ENCODE data around the gene CAMSAP1.

CAMSAP1 gene

DNA sequence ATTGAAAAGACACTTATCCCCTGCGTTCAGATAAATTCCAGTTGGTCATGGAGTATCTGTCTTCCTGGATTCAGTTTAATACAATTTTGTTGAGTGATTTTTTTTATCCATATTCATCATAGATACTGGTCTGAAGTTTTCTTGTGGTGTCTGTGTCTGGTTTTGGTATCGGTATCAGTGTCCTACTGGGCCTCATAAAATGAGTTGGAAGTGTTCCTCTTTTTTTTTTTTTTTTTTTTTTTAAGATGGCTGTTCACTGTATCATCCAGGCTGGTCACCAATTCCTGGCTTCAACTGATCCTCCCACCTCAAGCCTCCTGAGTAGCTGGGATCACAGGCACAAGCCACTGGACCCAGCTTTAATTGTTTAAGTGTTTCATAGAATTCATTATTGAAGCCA, 2.9 kb upstream of the CAMSAP1 start:
- no peak for DNase-seq (ENCODE audit: extremely low read depth, low read depth)
- TF ChIP-seq, protein P1, sequence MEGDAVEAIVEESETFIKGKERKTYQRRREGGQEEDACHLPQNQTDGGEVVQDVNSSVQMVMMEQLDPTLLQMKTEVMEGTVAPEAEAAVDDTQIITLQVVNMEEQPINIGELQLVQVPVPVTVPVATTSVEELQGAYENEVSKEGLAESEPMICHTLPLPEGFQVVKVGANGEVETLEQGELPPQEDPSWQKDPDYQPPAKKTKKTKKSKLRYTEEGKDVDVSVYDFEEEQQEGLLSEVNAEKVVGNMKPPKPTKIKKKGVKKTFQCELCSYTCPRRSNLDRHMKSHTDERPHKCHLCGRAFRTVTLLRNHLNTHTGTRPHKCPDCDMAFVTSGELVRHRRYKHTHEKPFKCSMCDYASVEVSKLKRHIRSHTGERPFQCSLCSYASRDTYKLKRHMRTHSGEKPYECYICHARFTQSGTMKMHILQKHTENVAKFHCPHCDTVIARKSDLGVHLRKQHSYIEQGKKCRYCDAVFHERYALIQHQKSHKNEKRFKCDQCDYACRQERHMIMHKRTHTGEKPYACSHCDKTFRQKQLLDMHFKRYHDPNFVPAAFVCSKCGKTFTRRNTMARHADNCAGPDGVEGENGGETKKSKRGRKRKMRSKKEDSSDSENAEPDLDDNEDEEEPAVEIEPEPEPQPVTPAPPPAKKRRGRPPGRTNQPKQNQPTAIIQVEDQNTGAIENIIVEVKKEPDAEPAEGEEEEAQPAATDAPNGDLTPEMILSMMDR (IDR thresholded peaks at IDR 0.05; ENCODE audit: low read depth, low read length) = no peak

DNA sequence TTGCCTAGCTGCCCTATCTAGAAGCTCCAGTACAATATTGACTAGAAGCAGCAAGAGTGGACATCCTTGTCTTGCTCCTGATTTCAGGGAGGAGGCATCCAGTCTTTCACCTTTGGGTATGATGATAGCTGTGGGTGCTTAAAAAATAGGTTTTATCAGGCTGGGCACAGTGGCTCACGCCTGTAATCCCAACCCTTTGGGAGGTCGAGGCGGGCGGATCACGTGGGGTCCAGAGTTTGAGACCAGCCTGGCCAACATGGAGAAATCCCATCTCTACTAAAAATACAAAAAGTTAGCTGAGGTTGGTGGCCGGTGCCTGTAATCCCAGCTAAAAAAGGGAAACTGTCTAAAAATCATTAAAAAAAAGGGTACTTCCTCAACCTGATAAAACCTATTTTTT, 2.0 kb upstream of the CAMSAP1 start:
- TF ChIP-seq, protein P1 (IDR thresholded peaks at IDR 0.05; ENCODE audit: low read depth, low read length) = no peak
- no peak for DNase-seq (ENCODE audit: extremely low read depth, low read depth)

DNA sequence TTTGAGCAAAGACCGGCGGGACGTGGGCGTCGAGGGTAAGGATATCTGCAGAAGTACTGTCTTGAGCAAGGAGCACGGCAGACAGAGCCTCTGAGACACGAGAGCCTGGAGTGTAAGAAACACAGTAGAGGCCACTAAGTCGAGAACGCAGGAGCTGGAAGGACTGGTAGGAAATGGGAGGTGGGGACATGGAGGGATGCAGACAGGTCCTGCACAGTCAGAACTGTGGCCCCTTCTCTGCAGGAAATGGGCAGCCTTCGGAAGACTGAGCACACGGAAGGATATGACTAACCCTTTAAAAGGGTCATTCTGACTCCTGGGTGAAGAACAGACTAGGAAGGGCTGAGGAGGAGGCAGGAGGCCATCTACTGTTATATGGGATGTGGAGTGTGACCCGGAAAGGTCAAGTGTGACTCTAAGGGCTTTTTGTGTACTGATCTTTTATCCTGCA, 1.4 kb upstream of the CAMSAP1 start:
- TF ChIP-seq, protein P1 (IDR thresholded peaks at IDR 0.05; ENCODE audit: low read depth, low read length) = no peak
- no peak for DNase-seq (ENCODE audit: extremely low read depth, low read depth)

DNA sequence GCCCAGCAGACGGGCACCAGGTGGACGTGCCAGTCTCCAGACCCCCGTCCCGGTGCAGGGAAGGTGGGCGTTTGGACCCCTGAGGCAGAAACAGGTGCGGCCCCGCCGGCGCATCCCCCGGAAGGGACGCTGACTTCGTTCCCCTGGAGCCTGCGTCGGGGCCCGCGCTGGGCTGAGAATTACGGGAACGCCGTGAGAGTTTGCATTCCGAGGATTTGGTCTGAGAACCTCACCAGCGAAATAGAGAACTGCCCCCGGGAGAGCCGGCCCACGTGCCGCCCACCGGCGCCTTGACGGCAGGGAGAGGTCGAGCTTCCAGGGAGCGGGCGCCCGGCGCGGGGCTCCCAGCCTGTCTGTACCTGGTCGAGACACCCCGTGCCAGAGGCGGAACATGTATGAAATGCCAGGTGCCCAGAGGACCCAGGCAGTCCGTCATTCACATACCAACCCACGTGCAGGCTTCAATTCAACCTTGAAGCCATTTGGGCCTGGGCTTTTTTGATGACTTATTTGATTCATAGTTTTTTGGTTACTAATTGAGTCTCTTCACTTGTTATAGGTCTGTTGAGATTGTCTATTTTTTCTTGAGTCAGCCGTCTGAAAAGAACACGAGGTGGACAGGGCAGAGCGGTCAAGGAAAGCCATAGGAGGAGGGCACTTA, 877 bp upstream of the CAMSAP1 start:
- TF ChIP-seq, protein P1 (IDR thresholded peaks at IDR 0.05; ENCODE audit: low read depth, low read length) = no peak
- DNase-seq (ENCODE audit: extremely low read depth, low read depth) = no peak

DNA sequence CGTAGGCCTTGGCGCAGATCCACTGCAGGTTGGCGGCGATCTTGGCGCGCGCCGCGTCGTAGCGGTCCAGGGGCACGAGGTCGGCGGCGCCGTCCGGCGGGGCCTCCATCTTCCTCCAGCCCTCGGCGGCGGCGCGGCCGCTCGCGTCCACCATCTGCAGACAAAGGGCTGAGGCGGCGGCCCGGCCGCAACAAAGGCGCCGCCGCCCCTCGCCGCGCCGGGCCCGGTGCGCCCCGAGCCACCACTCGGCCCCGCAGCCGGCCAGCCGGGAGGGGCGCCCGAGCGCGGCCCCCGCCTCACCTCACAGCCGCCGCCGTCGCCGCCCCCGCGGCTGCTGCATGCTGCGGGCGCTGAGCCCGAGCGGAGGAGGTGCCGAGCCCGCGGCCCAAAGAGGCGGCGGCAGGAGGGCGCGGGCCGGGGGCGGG, 328 bp downstream of the CAMSAP1 start:
- no peak for DNase-seq (ENCODE audit: extremely low read depth, low read depth)
- TF ChIP-seq, protein P1 (IDR thresholded peaks at IDR 0.05; ENCODE audit: low read depth, low read length) = no peak

DNA sequence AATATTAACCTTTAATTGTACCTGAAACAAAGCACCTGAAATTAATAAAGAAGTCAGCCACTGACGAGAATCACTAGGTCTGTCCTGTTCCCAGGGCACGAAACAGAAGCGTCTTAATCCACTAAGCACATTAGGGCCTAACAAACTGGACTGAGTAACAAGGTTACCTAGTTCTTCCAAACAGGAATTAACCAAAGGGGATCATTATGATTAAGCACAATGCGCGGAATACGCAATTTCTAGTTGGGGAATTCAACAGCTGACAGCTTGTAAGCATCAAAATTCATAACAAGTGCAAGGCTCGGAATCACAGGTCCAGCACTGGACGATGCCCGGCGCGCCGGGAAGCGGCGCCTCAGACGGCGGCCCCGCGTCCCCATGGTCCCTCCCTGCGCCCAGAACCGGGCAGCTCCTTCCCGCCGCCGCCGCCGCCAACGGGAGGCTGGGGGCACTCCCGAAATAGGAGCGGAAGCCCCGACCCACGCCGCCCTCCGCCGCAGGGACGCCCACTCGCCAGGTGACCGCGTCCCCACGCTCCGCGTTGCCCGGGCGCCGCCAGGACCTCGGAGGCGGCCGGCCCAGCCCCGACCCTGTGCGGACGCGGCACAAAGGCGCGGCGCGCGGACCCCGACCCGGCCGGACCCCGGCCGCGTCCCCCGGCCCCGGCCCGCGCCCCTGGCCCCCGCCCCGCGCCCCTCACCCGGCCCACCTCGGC, 898 bp downstream of the CAMSAP1 start:
- TF ChIP-seq, protein P1 (IDR thresholded peaks at IDR 0.05; ENCODE audit: low read depth, low read length) = no peak
- no peak for DNase-seq (ENCODE audit: extremely low read depth, low read depth)

Data from AG09319 (cell line).